ENCODE results near the gene MRNIP. TPM values are rescaled to one million over a fixed set of nuclear protein-coding genes. Genes with fewer than 3 reads are reported as not detected.
A peak's percentile ranks its signal among the peaks of the same experiment; 100 is the strongest.

The MRNIP gene
- polyA plus RNA-seq, 2 of the 4 experiments (the other 2 are of a cell fraction) = 21.4 to 29.7 TPM

DNA sequence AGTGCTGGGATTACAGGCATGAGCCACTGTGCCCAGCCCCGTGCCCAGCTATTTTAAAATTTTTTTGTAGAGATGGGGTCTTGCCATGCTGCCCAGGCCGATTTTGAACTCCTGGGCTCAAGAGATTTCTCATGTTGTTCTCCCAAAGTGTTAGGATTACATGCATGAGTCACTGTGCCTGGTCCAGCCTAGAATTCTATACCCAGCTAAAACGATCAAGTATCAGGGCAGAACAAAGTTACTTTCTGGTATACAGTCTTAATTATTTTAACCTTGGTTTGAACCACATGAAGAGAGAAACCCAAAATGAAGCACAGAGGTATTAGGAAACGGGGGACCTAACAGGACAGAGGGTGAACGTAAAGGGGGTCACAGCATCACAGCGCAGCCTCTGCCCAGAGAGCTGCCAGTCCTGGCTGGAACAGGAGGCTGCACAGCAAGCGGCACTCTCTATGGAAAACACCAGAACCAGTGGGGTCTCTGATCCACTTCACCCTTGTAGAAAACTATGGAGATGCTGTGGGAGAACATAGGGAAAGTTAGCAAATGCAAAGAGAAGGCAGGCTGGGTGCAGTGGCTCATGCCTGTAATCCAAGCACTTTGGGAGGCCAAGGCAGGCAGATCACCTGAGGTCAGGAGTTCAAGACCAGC is 27.7 kb downstream of the MRNIP start:
- FAIRE-seq (no peak), DNase-seq (ENCODE audit: low read depth in 1 of 2, low spot score in 1 of 2) (no peak), ATAC-seq (no peak)
- Histone ChIP-seq H3K4me1 (peaks cover 72% of the 10 kb centered on the region), H3K4me3 (no peak overlapping the region), H3K4me2 (0 out of 3 replicates have a peak overlapping the region, but pooled peaks have one; percentile 19), H3K9me3 (no peaks in the 10 kb centered on the region), H3K27ac (0 out of 6 replicates have a peak overlapping the region, but pooled peaks of 1 of the 2 experiments have one; percentile 34)
- 91% methylated on average over 7 of the region's 7 CpGs for WGBS (ENCODE audit: missing lambda C conversion rate)
- no peak for TF ChIP-seq MAFK (IDR thresholded peaks at IDR 0.05; ENCODE audit: partially characterized antibody)
- no peak for TF ChIP-seq HEYL (CRISPR knock-in tag; IDR thresholded peaks at IDR 0.05)
- no peak for TF ChIP-seq ZC3H11A (IDR thresholded peaks at IDR 0.05)
- TF ChIP-seq CEBPB (IDR thresholded peaks at IDR 0.05) = no peak
- TF ChIP-seq SMC3 (IDR thresholded peaks at IDR 0.05) = no peak
- TF ChIP-seq, protein P1, sequence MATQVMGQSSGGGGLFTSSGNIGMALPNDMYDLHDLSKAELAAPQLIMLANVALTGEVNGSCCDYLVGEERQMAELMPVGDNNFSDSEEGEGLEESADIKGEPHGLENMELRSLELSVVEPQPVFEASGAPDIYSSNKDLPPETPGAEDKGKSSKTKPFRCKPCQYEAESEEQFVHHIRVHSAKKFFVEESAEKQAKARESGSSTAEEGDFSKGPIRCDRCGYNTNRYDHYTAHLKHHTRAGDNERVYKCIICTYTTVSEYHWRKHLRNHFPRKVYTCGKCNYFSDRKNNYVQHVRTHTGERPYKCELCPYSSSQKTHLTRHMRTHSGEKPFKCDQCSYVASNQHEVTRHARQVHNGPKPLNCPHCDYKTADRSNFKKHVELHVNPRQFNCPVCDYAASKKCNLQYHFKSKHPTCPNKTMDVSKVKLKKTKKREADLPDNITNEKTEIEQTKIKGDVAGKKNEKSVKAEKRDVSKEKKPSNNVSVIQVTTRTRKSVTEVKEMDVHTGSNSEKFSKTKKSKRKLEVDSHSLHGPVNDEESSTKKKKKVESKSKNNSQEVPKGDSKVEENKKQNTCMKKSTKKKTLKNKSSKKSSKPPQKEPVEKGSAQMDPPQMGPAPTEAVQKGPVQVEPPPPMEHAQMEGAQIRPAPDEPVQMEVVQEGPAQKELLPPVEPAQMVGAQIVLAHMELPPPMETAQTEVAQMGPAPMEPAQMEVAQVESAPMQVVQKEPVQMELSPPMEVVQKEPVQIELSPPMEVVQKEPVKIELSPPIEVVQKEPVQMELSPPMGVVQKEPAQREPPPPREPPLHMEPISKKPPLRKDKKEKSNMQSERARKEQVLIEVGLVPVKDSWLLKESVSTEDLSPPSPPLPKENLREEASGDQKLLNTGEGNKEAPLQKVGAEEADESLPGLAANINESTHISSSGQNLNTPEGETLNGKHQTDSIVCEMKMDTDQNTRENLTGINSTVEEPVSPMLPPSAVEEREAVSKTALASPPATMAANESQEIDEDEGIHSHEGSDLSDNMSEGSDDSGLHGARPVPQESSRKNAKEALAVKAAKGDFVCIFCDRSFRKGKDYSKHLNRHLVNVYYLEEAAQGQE (IDR thresholded peaks at IDR 0.05) = no peak
- TF ChIP-seq HOXA7 (CRISPR knock-in tag; IDR thresholded peaks at IDR 0.05) = peak; percentile 72
- no peak for TF ChIP-seq EP300 (IDR thresholded peaks at IDR 0.05)
- no peak for TF ChIP-seq MAZ (IDR thresholded peaks at IDR 0.05; ENCODE audit: borderline replicate concordance, low read depth, low read length)
- TF ChIP-seq ZNF302 (CRISPR knock-in tag; IDR thresholded peaks at IDR 0.05) = no peak
- no peak for TF ChIP-seq POLR2A (IDR thresholded peaks at IDR 0.05; ENCODE audit: low read length)
- no peak for TF ChIP-seq FOXS1 (CRISPR knock-in tag; IDR thresholded peaks at IDR 0.05)
- TF ChIP-seq CHD2 (IDR thresholded peaks at IDR 0.05; ENCODE audit: low read length, partially characterized antibody) = no peak
- 0 out of 2 replicates have a peak, but pooled peaks have one; percentile 27 for TF ChIP-seq TP53 (CRISPR knock-in tag; IDR thresholded peaks at IDR 0.05)
- TF ChIP-seq, protein P2, sequence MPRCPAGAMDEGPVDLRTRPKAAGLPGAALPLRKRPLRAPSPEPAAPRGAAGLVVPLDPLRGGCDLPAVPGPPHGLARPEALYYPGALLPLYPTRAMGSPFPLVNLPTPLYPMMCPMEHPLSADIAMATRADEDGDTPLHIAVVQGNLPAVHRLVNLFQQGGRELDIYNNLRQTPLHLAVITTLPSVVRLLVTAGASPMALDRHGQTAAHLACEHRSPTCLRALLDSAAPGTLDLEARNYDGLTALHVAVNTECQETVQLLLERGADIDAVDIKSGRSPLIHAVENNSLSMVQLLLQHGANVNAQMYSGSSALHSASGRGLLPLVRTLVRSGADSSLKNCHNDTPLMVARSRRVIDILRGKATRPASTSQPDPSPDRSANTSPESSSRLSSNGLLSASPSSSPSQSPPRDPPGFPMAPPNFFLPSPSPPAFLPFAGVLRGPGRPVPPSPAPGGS (IDR thresholded peaks at IDR 0.05) = no peak
- TF ChIP-seq CBX2 (IDR thresholded peaks at IDR 0.05; ENCODE audit: borderline replicate concordance, low read depth) = no peak
- TF ChIP-seq KDM5A (IDR thresholded peaks at IDR 0.05) = no peak
- TF ChIP-seq, protein P3, sequence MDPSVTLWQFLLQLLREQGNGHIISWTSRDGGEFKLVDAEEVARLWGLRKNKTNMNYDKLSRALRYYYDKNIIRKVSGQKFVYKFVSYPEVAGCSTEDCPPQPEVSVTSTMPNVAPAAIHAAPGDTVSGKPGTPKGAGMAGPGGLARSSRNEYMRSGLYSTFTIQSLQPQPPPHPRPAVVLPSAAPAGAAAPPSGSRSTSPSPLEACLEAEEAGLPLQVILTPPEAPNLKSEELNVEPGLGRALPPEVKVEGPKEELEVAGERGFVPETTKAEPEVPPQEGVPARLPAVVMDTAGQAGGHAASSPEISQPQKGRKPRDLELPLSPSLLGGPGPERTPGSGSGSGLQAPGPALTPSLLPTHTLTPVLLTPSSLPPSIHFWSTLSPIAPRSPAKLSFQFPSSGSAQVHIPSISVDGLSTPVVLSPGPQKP (IDR thresholded peaks at IDR 0.05; ENCODE audit: low read depth, low read length) = no peak
- 0 out of 2 replicates have a peak, but pooled peaks have one; percentile 23 for TF ChIP-seq RARB (CRISPR knock-in tag; IDR thresholded peaks at IDR 0.05)
- TF ChIP-seq, protein P4, sequence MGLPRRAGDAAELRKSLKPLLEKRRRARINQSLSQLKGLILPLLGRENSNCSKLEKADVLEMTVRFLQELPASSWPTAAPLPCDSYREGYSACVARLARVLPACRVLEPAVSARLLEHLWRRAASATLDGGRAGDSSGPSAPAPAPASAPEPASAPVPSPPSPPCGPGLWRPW (IDR thresholded peaks at IDR 0.05) = no peak
- TF ChIP-seq ESRRA (IDR thresholded peaks at IDR 0.05; ENCODE audit: borderline replicate concordance, low read length) = no peak
- TF ChIP-seq POLR2AphosphoS2 (conservative IDR thresholded peaks at IDR 0.05; ENCODE audit: low read length) = peak; percentile 74; the same call in 1 of the 2 replicates
- no peak for TF ChIP-seq MYC (IDR thresholded peaks at IDR 0.05; ENCODE audit: borderline replicate concordance, low read length)
- no peak for TF ChIP-seq JUNB (IDR thresholded peaks at IDR 0.05)
- TF ChIP-seq FOSL2 (IDR thresholded peaks at IDR 0.05) = no peak
- no peak for TF ChIP-seq FOSL2 (CRISPR knock-in tag; IDR thresholded peaks at IDR 0.05)
- CTCF ChIA-PET = interaction anchor here (0.6 to 11.6 kb wide), 3 partner anchors 30 to 564 kb away, joined by 3 to 86 read pairs (median 4); no protein-coding TSS in a partner anchor
- POLR2A ChIA-PET = interaction anchor here (0.7 to 1.5 kb wide), 4 partner anchors 9 to 10 kb away, joined by 3 to 8 read pairs (median 4); partner anchors contain the start of gene SQSTM1
